HG03520 (cell line): ENCODE results near the gene ZBTB34.
"Not testable (repeated sequence)": the region's sequence is repeated elsewhere in the genome, so short reads cannot be mapped to it uniquely, and the experiment has no call there.

ENCODE experiments used
- ATAC-seq: cut with Tn5 transposase; IDR thresholded peaks from one replicate; pipeline ENCODE4 v1.9.1; 2021; ENCODE audit warnings: mild to moderate bottlenecking, moderate library complexity; ENCODE audit not compliant: unreplicated experiment

ZBTB34 gene, protein sequence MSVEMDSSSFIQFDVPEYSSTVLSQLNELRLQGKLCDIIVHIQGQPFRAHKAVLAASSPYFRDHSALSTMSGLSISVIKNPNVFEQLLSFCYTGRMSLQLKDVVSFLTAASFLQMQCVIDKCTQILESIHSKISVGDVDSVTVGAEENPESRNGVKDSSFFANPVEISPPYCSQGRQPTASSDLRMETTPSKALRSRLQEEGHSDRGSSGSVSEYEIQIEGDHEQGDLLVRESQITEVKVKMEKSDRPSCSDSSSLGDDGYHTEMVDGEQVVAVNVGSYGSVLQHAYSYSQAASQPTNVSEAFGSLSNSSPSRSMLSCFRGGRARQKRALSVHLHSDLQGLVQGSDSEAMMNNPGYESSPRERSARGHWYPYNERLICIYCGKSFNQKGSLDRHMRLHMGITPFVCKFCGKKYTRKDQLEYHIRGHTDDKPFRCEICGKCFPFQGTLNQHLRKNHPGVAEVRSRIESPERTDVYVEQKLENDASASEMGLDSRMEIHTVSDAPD

DNA sequence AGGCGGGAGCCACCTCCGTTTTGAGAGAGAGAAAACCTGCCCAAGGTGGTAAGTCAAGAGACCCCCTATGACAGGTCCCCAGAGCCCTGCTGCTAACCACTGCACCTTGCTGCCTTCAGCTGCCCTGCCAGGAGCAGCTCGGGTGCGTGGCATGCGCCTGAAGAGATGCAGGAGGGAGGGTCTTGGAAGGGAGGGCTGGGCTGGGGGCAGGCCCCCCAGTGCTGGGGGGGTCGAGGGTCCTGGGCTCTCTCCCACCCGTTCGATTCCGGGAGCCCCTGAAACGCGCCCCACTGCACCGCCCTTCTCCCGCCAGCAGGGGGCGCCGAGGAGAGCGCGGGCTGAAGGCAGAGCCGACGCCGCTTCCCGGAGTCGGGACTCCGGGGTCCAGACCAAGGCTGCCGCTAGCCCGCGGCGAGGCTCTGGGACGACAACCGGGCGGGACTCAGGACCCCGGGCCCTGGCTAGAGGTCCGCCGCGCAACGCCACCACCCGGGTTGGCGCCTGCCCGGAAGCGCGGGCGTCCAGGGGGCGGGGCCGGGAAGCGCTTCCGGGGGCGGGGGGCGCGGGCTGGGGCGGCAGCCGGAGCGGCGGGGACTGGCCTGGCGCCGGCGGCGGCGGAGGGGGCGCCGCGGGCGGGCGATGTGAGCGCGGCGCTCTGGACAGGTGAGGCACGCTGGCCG lies at the start of gene ZBTB34:
ZBTB34 (plus strand) TSS at position 563 of the 680 bp plus-strand sequence. CDS start 18,761 bp downstream, outside the sequence.
- ATAC-seq: peak; percentile 68

DNA sequence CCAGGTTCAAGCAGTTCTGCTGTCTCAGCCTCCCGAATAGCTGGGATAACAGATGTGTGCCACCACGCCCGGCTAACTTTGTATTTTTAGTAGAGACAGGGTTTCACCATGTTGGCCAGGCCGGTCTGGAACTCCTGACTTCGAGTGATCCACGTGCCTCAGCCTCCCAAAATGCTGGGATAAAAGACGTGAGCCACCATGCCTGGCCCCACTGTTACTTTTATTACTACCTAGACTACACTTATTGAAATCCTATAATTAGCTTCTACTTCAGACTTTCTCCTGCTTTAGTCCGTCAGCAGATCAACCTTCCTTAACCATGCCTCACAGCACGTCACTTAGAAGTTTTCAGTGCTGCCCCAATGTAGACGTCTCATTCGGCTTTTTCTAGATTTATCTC lies 47.4 kb upstream of the ZBTB34 start:
- ATAC-seq: no peak

DNA sequence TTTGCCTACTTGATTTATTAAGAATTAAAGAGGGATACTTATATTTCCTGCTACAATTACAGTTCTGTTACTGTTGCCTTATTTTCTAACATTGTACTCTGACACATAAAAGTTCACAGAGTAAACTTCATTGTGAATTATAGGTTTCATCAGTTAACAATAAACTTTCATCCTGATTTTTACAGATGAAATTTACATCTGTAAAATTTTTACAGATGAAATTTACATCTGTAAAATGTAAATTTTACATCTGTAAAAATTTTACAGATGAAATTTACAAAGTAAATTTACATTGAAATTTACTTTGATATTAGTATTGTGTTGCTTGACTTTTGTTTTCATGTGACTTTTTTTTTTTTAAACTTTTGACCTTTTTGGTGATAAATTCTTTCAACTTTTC lies 46.3 kb upstream of the ZBTB34 start:
- ATAC-seq: no peak

DNA sequence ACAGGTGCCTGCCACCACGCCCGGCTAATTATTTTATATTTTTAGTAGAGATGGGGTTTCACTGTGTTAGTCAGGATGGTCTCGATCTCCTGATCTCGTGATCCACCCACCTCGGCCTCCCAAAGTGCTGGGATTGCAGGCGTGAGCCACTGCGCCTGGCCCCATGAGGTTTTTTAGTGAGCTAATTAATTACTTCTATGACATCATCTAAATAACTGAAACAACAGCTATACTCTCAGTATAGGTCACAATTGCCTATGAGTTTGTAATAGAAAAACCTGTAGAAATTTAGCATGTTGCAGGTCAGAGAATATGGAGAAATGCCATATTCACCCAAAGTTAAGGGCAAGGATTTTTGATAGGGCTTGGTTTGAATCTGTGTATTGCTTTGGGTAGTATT lies 42.8 kb upstream of the ZBTB34 start:
- ATAC-seq: not testable (repeated sequence)

DNA sequence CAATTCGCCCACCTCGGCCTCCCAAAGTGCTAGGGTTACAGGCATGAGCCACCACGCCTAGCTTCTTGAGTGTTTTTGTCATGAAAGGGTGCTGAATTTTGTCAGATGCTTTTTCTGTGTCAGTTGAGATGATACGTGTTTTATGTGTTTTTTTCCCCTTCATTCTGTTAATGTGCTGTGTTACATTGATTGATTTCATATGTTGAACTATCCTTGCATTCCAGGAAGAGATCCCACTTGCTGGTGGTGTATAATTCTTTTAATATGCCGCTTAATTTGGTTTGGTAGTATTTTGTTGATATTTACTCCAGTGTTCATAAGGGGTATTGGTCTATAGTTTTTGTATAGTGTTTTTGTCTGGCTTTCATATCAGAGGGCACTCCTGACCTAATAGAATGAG lies 42.0 kb upstream of the ZBTB34 start:
- no peak for ATAC-seq

DNA sequence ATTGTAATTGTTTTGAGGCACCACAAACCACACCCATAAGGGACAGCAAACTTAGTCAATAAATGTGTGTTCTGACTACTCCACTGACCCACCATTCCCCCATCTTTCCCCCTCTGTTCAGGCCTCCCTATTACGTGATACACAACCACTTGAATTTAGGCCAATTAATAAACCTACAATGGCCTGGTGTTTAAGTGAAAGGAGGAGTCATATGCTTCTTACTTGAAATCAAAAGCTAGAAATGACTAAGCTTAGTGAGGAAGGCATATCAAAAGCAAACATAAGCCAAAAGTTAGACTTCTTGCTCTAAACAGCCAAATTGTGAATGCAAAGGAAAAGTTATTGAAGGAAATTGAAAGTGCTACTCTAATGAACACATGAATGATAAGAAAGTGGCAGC lies 41.0 kb upstream of the ZBTB34 start:
- ATAC-seq: no peak

DNA sequence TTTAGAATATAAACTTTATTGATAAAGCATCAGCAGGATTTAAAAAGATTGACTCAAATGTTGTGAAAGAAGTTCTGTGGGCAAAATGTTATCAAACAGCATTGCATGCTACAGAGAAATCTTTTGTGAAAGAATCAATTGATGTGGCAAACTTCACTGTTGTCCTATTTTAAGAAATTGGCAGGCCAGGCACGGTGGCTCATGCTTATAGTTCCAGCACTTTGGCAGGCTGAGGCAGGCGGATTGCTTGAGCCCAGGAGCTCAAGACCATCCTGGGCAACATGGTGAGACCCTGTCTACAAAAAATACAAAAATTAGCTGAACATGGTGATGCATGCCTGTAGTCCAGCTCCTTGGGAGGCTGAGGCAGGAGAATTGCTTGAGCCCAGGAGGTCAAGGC lies 38.2 kb upstream of the ZBTB34 start:
- ATAC-seq: no peak

DNA sequence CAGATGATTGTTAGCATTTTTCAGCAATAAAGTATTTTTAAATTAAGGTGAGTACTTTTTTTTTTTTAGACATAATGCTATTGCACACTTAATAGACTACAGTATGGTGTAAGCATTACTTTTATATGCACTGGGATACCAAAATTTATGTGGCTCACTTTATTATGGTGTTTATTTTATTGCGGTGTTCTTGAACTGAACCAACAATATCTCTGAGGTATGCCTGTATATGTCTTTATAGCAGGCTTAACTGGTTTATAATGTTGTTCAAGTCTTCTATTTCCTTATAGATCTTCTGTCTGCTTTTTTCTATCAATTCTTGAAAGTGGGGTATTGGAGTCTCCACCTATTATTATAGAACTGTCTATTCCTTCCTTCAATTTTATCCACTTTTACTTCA lies 37.6 kb upstream of the ZBTB34 start:
- no peak for ATAC-seq

DNA sequence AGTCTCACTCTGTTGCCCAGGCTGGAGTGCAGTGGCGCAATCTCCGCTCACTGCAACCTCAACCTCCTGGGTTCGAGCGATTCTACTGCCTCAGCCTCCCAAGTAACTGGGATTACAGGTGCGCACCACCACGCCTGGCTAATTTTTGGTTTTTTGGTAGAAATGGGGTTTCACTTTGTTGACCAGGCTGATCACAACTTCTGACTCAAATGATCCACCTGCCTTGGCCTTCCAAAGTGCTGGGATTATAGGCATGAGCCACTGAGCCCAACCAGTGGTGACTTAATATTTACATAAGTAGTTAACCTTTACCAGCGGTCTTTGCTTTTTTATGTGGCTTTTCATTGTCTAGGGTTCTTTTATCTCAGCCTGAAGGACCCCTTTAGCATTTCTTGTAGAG lies 36.4 kb upstream of the ZBTB34 start:
- ATAC-seq: not testable (repeated sequence)

DNA sequence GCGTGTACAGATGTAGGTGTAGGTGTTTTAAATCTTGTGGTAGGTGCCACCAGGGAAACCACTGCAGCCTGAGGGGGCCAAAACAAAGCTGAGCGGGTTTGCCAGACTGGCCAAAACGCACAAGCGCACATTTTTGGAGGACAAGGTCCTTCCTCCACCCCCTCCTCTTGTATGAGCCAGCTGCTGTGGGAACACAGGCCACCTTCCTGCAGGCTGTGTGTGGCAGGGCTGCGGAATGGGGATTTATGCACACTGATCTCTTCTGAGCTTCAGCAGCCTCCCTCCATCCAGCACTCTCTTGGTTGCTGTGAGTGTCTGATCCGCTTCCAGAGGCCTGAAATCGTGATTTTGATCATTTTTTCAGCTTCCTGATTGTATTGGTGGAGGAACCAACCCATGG lies 33.2 kb upstream of the ZBTB34 start:
- ATAC-seq: no peak

DNA sequence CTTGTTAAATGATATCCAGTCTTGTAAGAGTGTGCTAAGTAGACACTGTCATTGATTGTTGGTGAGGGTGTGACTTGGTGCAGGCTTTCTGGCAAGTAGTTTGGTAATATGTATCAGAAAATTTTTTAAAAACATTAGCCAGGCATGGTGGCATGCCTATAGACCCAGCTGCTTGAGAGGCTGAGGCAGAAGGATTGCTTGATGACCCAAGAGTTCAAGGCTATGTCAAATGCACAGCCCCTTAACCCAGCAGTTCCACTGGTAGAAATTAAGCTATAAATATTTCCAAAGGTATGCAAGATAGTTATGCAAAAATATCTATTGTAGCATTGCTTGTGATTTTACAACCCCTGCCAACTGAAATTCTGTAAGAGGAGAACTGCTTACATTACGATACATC lies 31.4 kb upstream of the ZBTB34 start:
- no peak for ATAC-seq

DNA sequence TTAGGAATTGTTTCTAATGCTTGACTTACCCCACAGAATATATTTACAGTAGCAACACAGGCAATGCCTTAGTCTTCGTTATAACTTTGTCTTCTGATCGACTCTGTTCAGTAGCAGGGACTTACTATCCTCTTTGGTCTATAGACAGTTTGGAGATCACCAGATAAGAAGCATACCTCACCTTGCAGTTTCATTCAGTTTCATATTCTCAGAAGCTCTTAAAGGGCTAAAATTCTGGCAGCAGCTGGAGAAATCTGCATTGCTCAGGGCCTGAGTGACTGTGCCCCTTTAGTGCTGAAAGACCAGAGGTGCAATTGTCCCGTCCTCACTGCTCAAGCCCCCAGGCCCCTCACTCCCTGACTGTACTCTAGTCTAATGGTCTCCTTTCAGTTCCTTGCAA lies 29.6 kb upstream of the ZBTB34 start:
- ATAC-seq: no peak

DNA sequence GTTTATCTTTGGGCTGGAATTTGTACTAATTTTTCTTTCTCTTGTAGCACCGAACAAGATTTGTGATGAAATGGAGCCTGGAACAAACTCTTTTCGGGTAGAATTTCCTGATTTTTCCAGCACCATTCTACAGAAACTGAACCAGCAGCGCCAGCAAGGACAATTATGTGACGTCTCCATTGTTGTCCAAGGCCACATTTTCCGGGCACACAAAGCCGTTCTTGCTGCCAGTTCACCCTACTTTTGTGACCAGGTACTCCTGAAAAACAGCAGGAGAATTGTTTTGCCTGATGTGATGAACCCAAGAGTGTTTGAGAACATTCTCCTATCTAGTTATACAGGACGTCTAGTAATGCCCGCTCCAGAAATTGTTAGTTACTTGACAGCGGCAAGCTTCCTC lies 28.0 kb upstream of the ZBTB34 start:
- no peak for ATAC-seq

DNA sequence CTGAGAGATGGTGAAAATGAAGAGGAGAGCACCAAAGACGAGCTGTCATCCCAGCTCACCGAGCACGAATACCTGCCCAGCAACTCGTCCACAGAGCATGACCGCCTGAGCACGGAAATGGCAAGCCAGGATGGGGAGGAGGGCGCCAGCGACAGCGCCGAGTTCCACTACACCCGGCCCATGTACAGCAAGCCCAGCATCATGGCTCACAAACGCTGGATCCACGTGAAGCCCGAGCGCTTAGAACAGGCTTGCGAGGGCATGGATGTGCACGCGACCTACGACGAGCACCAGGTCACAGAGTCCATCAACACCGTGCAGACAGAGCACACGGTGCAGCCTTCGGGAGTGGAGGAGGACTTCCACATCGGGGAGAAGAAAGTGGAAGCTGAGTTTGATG lies 27.4 kb upstream of the ZBTB34 start:
- ATAC-seq: no peak

DNA sequence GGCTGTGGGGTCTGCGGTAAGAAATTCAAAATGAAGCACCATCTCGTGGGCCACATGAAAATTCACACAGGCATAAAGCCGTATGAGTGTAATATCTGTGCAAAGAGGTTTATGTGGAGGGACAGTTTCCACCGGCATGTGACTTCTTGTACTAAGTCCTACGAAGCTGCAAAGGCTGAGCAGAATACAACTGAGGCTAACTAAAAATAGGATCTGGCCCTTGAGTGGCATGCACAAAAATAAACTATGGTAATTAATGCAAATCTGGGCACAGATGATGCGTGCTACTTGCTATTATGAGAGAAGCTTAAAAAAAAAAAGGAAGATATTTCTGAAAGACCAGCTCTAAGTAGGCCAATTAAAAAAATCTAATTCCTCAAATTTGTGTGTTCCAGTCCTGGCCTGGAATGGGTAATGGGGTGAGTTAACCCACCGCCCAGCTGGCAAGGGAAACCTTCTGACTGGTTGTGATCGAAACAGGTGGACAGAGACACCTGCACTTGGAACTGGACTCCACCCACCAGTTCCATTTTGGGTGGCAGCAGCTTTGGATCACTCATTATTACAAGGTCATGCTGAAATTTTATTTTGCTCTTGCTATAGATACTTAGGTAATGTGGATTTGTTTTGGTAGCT lies 26.6 kb upstream of the ZBTB34 start:
- no peak for ATAC-seq

DNA sequence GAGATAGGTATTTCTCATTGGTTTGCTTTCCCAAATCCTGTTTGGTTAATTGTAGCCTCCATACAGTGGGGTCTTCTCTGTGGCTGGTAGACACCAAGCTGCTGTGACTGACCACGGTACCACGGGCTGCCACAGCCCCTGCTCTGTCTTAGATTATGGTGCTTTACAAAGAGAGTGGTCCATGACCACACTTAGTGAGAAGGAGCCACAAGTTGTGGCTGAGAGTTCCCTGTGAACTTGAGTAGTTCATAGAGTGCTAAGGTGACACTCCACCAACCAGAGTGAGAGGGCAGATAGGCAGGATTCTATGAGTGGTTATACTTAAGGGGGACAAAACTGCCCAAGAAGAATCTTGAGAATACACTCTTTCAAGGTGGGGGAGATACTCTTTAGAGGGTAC lies 25.8 kb upstream of the ZBTB34 start:
- no peak for ATAC-seq

DNA sequence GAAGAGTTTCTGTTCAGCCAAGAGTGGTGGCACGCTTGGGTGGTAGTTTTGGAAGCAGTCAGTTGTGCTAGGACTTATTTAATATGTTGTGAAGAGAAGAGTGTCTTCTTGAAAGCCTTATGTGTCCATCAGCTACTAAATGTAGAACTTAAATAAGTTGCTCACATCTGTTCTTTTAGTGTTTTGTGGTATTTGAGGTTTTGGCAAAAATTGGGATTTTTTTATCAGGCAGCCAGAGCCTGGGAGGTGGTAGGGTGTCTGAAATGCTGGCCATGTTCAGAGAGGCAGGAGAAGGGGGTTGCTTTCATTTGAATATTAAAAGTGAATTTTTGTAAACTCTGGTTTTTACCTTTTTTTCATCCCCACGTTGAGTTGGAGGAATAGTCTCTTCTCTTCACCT lies 24.2 kb upstream of the ZBTB34 start:
- no peak for ATAC-seq

DNA sequence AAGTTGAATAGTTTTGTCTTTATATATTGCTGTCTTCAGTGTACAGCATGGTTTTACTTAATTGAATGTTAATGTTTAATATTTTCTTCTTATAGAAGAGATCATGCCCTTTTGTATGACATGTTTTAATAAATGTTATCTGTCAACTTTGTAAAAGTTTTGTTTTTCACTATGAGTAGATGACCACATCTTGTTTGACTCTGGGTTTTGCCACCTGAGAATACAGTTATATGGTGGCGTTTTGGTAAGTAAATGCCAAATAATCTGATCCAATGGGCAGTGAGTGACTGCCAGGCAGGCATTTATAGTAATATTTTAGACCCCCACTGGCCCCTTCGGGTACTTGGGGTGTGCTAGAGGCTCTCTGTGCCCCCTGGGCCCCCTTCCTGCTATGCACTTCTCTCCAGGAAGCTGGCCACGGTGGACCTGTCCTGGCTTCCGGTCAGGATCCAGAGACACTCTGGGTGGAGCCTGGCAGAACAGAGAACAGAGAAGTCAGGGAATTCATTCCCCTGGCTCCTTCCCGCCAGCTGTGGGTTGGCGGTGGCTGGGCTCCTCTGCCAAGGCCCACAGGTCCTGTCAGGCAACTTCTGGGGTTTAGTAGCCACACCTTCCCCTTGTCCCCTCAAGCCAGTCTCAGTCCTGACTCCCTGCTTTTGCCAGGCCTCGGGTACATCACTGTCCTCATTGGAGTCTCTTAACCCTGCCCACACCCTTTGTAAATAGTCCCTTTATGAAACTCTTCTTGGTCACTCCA lies 22.2 kb upstream of the ZBTB34 start:
- no peak for ATAC-seq

DNA sequence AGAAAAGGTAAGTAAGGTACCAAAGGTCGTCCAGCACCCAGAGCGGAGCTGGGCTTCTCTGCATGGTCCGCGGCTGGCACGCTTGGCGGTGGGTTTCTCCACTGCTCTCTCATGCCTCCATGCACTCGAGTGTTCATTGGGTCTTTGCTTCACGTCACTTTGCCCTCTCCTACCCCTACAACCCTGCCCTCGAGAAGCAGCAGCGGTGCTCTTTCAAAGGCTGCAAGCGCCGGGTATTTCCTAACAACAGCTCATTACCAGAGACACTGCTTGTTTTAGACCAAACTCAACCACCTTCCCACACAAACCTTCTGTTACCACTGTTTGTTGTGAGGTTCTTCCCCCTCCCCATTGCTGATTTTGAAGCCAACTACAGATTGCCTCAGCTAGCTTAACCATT lies 21.5 kb upstream of the ZBTB34 start:
- no peak for ATAC-seq

DNA sequence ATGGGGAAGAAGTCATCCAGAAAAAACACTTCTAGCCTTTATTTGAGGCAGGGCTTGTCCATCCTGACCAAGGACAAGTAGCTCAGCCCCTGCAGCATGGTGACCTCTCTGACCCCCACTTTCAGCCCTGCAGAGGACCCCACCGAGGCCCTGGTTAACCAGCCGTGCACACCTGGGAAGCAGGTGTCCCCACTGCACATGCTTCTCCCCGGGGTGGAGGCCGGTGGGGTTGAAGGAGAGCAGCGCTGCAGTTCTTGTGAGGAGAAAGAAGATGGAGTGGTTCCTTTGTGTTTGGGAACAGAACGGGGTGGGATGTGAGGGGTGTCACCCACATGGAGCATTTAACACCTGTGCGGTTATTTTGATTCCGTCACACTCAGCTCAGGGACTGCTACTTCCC lies 21.1 kb upstream of the ZBTB34 start:
- no peak for ATAC-seq

DNA sequence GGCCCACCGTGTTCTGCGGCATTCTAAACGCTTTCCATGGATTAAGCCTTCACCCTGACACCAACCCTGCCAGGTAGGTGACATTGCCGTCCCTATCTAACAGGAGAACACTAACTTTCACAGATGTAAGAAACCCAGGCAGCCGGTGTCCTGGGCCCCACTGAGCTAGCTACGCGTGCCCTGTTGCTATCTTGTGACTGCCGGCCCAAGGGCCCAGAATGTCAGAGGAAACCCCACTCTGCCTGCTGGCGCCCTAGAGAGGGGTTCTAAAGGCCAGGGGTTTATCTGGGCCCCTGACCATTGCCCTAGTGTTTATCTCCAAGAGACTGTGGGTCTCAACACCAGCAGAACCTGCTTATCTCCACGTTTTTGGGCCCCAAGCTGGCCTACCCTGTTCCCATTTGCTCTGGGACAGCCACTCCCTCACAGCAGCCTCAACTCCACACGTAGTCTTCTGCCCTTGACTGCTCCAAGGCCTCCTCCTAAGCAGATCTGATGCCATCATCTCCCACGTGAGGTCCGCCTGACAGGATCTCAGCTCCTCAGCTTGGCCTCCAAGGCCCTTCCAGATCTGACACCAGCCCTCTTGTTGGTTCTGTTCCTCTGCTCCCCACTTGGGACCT lies 18.1 kb upstream of the ZBTB34 start:
- ATAC-seq: no peak
